ENCODE data around the gene TUB. TPM values are rescaled to one million over a fixed set of nuclear protein-coding genes. Genes with fewer than 3 reads are reported as not detected.

The TUB gene
- polyA plus RNA-seq, 3 donors: not detected

- Mint-ChIP-seq H3K27ac (no peak overlapping the region), H3K27me3 (ENCODE audit: low read depth in 3 of 3) (peaks cover 26 to 30% (median 28%) of the 10 kb centered on the region in 3 donors), H3K9me3 (peaks cover 0 to 5% (median 0%) of the 10 kb centered on the region in 7 donors), H3K4me1 (no peaks in the 10 kb centered on the region), H3K4me3 (no peak overlapping the region), H3K36me3 (no peaks in the 10 kb centered on the region)
- H4K20me1 ChIP-seq (ENCODE audit: insufficient read depth, low read length): no peaks in the 10 kb centered on the region
- no peak overlapping the region for H2AFZ ChIP-seq (ENCODE audit: insufficient read depth, low read depth, low read length, poor library complexity, severe bottlenecking)
- H3K79me2 ChIP-seq (ENCODE audit: insufficient read depth, low read length): no peaks in the 10 kb centered on the region
- no peak for TF ChIP-seq CTCF (IDR thresholded peaks at IDR 0.05)
- H3K4me2 ChIP-seq (replicated peaks; ENCODE audit: extremely low read depth, low read length, poor library complexity, severe bottlenecking): no peak overlapping the region
- intact Hi-C loops (cut with micrococcal nuclease): no loop called here
- no peaks in the 10 kb centered on the region for H3K4me1 ChIP-seq (ENCODE audit: control insufficient read depth in 1 of 2, insufficient read depth in 2 of 2, low read length in 2 of 2)
- no peak overlapping the region for H3K9ac ChIP-seq (ENCODE audit: insufficient read depth, low read length, poor library complexity, severe bottlenecking)
- no peak overlapping the region for H3K4me3 ChIP-seq (replicated peaks in 1 of 3; ENCODE audit: low read depth in 2 of 3, low read length in 3 of 3)
- DNase-seq: no peak
- H3K36me3 ChIP-seq (replicated peaks in 1 of 2; ENCODE audit: control insufficient read depth in 1 of 2, insufficient read depth in 2 of 2, low read length in 2 of 2): no peaks in the 10 kb centered on the region
- H3K9me3 ChIP-seq (replicated peaks in 1 of 2; ENCODE audit: control insufficient read depth in 1 of 2, insufficient read depth in 1 of 2, low read length in 2 of 2): peaks cover 0 to 8% of the 10 kb centered on the region in 2 donors
- H3K27ac ChIP-seq (ENCODE audit: low read depth in 1 of 2, low read length in 2 of 2): no peak overlapping the region
- 89% methylated on average over 8 of the region's 8 CpGs for WGBS (ENCODE audit: insufficient coverage)
- peaks cover 5 to 20% of the 10 kb centered on the region in 2 donors for H3K27me3 ChIP-seq (ENCODE audit: control insufficient read depth in 2 of 2, insufficient read depth in 2 of 2, low read length in 2 of 2)
These were observed 5.0 kb downstream of the TUB start for GRCh38 chr11:8086001-8086479.

GRCh38 chr11:8086571-8086970 is 5.6 kb downstream of the TUB start:
- Histone ChIP-seq H4K20me1 (ENCODE audit: insufficient read depth, low read length) (no peaks in the 10 kb centered on the region), H3K4me1 (ENCODE audit: control insufficient read depth in 1 of 2, insufficient read depth in 2 of 2, low read length in 2 of 2) (no peaks in the 10 kb centered on the region), H3K27ac (ENCODE audit: low read depth in 1 of 2, low read length in 2 of 2) (no peak overlapping the region), H3K9me3 (replicated peaks in 1 of 2; ENCODE audit: control insufficient read depth in 1 of 2, insufficient read depth in 1 of 2, low read length in 2 of 2) (peaks cover 0 to 8% of the 10 kb centered on the region in 2 donors), H3K4me2 (replicated peaks; ENCODE audit: extremely low read depth, low read length, poor library complexity, severe bottlenecking) (no peak overlapping the region), H2AFZ (ENCODE audit: insufficient read depth, low read depth, low read length, poor library complexity, severe bottlenecking) (no peak overlapping the region), H3K27me3 (ENCODE audit: control insufficient read depth in 2 of 2, insufficient read depth in 2 of 2, low read length in 2 of 2) (peaks cover 4 to 17% of the 10 kb centered on the region in 2 donors), H3K36me3 (replicated peaks in 1 of 2; ENCODE audit: control insufficient read depth in 1 of 2, insufficient read depth in 2 of 2, low read length in 2 of 2) (no peaks in the 10 kb centered on the region), H3K9ac (ENCODE audit: insufficient read depth, low read length, poor library complexity, severe bottlenecking) (no peak overlapping the region), H3K79me2 (ENCODE audit: insufficient read depth, low read length) (no peaks in the 10 kb centered on the region), H3K4me3 (replicated peaks in 1 of 3; ENCODE audit: low read depth in 2 of 3, low read length in 3 of 3) (no peak overlapping the region)
- no peaks in the 10 kb centered on the region for H3K4me1 Mint-ChIP-seq
- WGBS (ENCODE audit: insufficient coverage): 96% methylated on average over 4 of the region's 7 CpGs
- no peaks in the 10 kb centered on the region for H3K36me3 Mint-ChIP-seq
- intact Hi-C loops (cut with micrococcal nuclease): no loop called here
- no peak overlapping the region for H3K4me3 Mint-ChIP-seq
- peaks cover 0 to 4% (median 0%) of the 10 kb centered on the region in 7 donors for H3K9me3 Mint-ChIP-seq
- H3K27ac Mint-ChIP-seq: no peak overlapping the region
- DNase-seq: no peak
- peaks cover 24 to 28% (median 27%) of the 10 kb centered on the region in 3 donors for H3K27me3 Mint-ChIP-seq (ENCODE audit: low read depth in 3 of 3)
- TF ChIP-seq CTCF (IDR thresholded peaks at IDR 0.05): no peak

Data from CD14-positive monocyte (primary cell).